GM21717 (cell line): Measurements from ENCODE around the gene GEN1.

Experiments
- ATAC-seq: cut with Tn5 transposase; IDR thresholded peaks from one replicate; pipeline ENCODE4 v1.9.1; 2021; ENCODE audit warnings: mild to moderate bottlenecking, moderate library complexity; ENCODE audit not compliant: unreplicated experiment

GEN1 gene

DNA sequence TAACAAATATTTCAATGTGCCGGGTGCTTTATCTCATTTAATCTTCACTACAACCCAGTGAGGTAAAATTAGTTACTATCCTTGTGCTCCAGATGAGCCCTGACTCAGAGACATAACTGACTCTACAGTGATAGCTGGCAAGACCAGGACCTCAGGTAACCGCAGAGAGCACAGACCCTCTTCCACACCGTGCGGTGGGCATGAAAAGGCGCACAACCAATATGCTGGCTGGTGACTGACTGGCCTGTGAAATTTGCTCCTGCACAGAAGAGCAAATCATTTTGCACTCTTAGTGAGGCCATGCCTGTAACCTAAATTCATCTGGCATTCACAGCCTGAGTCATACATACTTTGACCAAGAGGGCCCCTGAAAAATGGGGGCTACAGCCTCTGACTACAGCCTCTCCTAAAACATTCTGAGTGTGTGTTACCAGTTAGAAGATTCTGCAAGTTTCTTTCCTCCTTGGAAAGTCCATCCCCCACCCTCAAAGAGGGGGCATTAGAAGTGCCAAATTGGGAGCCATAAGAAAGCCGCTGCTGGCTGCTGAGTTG, 39.9 kb downstream of the GEN1 start:
- ATAC-seq: no peak

- no peak for ATAC-seq
Observed at GRCh38 chr2:17795309-17795708, 41.4 kb downstream of the GEN1 start.

DNA sequence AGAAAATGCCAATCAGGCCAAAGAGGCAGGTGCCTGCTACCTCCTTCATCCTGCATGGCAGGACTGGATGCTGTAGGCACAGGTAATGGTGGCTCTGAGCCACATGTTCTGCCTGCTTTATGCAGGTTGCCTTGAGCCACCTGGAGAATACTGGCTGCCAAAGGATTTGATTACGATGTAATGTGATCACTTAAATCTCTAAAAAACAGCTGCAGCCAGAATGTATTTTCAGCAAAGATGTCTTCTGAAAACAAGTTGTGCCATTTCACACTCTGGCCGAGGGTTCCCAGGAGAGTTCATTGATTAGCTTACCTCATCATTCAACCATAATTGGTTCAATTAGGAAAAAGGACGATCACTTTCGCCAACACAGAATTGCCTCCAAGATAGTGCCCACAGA, 44.4 kb downstream of the GEN1 start:
- no peak for ATAC-seq

DNA sequence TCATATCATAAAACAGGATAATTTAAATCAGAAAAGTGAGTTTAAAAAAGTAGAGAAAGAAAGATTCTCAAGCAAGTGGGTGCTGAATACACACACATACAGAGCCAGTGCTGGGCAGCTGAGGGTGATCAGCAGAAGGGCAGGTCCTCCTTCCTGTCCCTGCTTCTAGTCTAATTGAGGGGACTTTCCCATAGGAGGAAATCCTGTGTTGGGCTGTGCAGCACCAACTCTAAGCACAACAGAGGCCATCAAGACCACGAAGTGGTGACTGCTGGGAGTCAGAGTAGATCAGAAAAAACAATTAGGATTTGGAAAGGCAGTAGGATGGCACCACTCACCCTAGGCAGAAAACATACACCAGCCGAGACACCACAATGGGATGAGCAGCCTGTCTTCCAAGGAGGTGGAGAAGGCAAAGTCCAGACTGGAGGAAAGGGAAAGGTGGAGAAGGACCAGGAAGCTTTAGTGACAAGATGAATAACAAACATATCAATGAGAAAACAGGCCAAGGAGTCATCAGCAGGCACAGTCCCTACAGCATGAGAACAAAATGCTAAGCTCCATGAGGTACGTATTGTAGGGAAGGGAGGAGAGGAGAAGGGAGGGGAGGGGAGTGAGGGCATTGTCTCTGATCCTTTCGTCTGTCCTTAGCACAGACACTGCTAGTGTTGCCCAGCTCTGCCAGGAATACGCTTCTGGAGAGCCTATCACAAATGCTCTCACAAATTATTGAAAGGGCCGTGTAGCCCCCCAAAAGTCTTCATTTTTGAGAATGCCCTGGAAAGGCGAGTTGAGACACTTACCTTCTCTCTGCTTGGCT, 45.6 kb downstream of the GEN1 start:
- no peak for ATAC-seq

GRCh38 chr2:17800219-17800618, 46.3 kb downstream of the GEN1 start:
- no peak for ATAC-seq

DNA sequence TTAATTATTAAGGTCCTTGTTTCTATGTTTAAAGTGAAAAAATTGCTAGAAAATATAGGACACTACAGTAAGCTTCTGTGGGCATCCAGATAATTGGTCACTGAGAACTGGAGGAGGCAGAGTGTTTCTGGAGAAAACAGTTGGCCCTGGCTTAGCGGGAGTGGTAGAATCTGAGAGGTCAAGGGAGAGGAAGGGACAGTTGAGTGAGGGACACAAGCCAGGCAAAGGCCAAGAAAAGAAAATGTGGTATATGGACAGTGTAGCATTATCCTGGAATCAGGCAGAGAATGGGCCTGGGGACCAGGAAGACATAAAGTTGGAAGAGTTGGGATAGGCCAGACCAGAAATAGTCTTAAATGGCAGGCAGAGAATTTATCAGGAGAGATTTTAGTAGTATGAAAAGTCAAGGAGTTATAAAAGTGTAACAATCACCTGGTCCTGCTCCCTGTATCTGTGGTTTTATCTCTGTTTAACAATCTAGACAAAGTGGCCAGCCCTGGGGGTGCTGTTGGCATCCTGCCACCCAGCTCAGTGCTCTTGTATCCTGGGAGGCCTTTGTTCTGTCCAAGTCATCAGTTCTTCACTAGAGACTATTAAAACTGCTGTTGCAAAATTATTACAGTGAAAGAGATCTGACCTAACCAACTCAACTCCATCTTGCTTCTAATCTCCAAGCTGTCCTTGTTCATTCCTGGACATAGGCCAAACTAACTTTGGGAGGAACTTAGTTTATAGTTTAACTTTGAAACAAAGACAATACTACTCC, 46.9 kb downstream of the GEN1 start:
- no peak for ATAC-seq

DNA sequence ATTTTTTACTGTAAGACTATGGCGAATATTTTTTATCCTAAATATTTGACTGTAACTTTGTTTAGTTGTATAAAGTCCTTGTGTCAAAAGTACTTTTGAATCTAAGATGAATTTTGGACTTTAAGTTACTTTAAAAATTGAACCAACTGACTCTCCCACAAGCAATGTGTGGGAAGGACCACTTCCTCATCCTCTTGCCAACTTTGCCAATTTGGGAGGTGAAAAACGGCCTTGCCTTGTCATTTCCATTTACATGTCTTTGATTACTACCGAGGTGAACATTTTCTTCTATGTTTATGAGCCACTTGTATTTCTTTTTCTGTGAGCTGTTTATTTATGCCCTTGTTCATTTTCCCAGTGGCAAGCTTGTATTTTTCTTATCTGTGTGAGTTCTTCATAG, 49.6 kb downstream of the GEN1 start:
- ATAC-seq: no peak

- ATAC-seq: peak; percentile 77
Observed at GRCh38 chr2:17804358-17804757, 50.4 kb downstream of the GEN1 start.

DNA sequence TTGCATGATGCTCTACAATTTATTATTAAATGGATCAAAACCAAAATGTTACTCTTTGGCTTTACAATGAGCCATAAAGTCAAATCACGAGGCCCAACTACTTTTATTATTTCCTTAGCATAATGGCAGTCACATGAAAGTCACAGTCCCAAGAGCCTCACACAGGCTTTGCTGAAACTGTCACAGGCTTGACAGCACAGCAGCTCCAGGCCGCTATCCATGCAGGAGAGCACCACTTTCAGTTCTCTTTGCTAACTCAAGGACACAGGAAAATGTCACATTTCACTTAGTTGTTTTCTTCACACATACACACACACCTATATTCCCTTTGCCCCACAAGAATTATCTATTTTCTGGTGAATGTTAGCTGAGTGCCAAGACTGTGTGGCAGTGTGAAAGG, 51.2 kb downstream of the GEN1 start:
- ATAC-seq: peak; percentile 59

- ATAC-seq: no peak
Observed at GRCh38 chr2:17805717-17806363, 51.9 kb downstream of the GEN1 start.

- ATAC-seq: peak; percentile 43
Observed at GRCh38 chr2:17813010-17813741, 59.2 kb downstream of the GEN1 start.

DNA sequence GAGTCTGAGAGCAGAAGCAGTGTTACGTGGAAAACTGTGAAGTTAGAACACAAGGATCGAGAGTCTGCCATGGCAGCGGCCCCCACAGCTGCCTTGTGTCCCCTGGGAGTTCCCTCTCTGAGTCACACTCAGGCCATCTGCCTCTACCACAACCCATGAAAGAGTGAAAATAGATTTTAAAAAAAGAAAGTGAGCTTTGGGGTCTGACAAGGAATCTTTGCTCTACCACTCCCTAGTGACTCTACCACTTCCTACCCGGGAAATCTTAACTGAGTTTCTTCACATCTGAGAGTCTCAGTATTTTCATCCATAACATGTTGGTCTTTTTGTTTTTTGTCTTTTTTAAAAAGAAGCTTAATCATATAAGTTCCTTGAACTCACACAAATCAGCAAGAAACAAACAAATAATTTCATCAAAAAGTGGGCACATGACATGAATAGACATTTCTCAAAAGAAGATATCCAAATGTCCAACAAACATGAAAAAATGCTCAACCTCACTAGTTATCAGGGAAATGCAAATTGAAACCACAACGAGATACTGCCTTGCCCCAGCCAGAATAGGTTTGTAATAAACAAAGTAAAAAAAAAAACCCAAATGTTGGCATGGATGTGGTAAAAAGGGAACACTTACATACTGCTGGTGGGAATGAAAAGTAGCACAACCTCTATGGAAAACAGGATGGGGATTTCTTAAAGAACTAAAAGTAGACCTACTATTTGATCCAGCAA, 60.0 kb downstream of the GEN1 start:
- ATAC-seq: peak; percentile 92

- ATAC-seq: no peak
Observed at GRCh38 chr2:17814601-17815000, 60.7 kb downstream of the GEN1 start.

DNA sequence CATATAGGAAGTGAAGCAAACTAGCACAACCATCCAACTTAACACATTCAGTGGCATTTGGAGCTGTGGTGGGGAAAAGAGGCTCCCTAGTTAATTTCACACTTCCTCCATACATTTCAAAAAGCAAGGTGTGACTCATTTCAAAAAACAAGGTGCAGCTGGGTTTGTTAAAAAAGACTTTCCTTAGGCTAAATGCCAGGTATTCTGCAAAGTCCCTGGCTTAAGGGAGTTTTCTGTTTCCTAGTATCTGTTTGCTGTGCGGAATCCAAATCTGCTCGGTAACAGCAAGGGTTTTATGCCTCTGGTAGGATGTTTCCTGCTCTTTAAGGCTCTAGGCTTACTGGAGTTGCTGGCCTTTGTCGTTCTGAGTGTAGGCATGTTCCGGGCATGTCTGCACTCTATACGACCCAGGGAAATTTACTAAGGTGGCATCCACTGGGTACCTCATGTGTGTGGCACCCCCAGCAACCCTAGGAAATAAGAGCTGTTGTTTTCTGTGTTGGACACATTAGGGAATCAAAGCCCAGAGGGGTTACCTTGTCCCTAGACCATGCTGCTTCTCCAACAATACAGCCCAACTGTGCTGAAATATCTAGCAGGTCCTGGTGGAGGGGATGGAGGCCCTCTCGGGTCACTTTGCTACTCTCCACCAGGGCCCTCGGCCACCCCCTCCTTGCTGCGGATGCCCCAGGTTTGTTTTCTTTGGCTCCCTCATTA, 61.7 kb downstream of the GEN1 start:
- peak; percentile 27 for ATAC-seq

DNA sequence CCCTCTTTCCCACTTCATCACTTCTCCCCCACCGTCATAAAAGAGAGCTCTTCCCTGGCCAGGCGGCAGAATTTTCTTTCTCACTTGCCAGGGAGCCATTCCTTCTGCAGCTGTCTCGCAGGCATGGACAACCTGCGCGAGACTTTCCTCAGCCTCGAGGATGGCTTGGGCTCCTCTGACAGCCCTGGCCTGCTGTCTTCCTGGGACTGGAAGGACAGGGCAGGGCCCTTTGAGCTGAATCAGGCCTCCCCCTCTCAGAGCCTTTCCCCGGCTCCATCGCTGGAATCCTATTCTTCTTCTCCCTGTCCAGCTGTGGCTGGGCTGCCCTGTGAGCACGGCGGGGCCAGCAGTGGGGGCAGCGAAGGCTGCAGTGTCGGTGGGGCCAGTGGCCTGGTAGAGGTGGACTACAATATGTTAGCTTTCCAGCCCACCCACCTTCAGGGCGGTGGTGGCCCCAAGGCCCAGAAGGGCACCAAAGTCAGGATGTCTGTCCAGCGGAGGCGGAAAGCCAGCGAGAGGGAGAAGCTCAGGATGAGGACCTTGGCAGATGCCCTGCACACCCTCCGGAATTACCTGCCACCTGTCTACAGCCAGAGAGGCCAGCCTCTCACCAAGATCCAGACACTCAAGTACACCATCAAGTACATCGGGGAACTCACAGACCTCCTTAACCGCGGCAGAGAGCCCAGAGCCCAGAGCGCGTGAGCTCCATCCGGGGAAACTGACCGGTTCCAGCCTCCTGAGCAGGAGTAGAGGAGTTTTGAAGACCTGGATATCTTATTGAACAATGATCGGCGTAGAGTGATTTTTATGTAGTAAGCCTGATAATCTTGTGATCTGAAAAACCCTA, 62.7 kb downstream of the GEN1 start, which contains the start of gene MSGN1:
Gene MSGN1 (plus strand): TSS at position 65 of the 850 bp plus-strand sequence. CDS start 59 bp downstream, at position 124.
- no peak for ATAC-seq

DNA sequence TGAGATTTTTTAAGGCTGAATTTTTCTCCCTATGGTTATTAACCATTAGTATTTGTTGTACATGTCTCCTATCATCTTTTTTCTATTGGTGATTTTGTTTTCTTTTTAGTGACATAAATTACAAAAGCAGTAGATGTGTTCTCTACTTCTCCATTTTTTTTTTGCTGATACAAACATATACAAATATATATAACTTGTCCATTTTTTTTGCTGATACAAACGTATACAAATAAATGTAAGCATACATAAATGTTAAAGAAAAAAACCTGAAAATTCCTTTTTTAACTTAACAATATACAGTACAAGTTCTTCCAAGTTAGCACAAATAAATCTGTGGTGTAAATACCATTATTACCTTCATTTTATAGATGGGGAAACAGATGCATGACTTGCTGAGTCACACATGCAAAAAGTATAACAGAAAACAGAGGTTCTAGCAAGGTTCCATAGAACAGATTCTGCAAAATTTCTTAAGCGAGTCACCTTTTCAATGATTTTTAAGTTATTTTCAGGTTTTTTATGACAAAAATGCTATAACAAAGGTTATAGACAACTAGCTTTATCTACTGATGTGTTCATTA, 64.4 kb downstream of the GEN1 start:
- ATAC-seq: no peak

- ATAC-seq: no peak
Observed at GRCh38 chr2:17821080-17821479, 67.1 kb downstream of the GEN1 start.
